HG02884 (cell line): Measurements from ENCODE around the gene AMN1.
A peak's percentile ranks its signal among the peaks of the same experiment; 100 is the strongest.
"Not testable (repeated sequence)": the region's sequence is repeated elsewhere in the genome, so short reads cannot be mapped to it uniquely, and the experiment has no call there.

Experiments used
- ATAC-seq: cut with Tn5 transposase; IDR thresholded peaks from one replicate; pipeline ENCODE4 v1.9.1; 2021; ENCODE audit warnings: mild to moderate bottlenecking, moderate library complexity; ENCODE audit not compliant: unreplicated experiment

Gene AMN1

GRCh38 chr12:31733549-31734432 is 5.0 kb upstream of the AMN1 start:
- ATAC-seq: not testable (repeated sequence)

DNA sequence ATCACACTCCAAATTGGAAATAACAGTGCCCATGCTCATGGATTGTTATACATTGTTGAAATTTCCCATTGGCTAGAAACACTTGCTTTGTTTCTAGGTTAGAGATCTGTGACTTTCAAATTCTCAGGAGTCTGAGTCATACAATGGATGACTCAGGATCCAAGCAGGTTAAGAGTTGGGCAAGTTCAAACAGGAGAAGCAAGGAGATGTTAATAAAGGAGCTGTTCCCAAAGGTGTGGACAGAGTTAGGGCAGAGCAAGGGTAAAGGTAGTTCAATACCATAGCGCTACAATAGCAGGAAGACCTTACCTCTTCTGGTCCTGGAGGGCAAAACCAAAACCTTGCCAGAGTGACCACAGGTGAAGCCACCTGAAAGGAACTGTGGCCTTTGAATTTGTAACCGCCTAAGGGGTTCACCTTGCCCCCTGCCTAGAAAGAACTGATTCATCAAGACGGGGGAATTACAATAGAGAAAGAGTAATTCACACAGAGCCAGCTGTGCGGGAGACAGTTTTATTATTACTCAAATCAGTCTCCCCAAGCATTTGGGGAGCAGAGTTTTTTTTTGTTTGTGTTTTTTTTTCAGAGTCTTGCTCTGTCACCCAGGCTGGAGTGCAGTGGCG is 4.2 kb upstream of the AMN1 start:
- no peak for ATAC-seq

- ATAC-seq: not testable (repeated sequence)
Observed at GRCh38 chr12:31731203-31731602, 2.4 kb upstream of the AMN1 start.

DNA sequence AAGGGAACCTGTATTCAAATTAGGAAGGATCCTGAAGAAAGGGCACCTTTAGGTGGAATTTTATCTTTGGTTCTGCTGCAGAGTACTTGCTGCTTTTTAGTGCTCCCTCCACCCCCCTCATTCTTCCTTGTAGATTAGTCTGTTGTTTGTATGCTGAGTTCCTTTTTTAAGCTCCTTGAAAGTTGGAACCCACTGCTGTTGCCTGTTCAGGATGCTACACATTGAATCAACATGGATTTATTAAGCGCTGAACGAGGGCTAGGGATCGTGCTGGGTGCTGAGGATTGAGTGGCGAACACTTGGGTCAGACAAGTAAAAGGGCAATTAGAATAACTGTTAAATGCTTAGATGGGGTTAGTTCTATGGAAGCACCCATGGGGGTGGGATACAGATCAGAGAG is 884 bp upstream of the AMN1 start:
- no peak for ATAC-seq

GRCh38 chr12:31728289-31728916 is 418 bp downstream of the AMN1 start:
- no peak for ATAC-seq

GRCh38 chr12:31727192-31727591 is 1.6 kb downstream of the AMN1 start:
- ATAC-seq: no peak

DNA sequence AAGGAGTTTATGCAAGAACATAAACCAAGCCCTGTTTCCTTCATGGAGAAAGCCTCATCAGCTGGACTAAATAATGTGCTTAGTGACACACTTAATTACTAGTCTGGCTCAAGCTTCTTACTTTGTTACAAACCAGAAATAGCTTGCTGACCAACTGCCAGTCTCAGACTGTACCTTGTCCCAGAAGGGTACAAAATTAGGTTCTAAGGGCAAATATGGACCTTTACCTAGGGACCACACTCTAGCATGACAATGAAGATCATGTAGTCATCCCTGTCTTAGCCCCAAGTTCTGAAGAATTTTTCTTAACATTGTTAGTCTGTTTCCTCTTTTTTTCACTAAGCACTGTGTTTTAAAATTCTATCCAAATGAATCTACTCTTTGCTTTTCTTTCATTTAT is 2.2 kb downstream of the AMN1 start:
- ATAC-seq: no peak

DNA sequence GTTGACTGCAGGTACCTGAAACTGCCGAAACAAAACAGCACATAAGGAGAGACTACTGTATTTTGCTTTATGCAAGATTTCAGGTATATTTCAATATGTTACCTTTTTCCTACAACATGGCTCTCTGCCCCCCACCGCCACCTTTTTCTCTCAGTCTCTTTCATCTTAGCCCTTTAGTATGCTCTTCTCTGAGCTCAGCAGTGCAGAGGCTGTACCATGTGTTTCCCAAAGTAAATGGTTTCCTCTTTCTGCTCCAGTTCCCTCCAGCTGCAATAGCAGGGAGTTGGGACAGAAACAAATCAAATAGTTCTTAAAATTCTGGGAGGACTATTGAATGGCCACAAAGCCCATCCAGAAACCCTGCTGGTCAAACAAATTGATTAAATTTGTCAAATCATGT is 4.3 kb downstream of the AMN1 start:
- ATAC-seq: no peak

- no peak for ATAC-seq
Observed at GRCh38 chr12:31722580-31722979, 6.2 kb downstream of the AMN1 start.

DNA sequence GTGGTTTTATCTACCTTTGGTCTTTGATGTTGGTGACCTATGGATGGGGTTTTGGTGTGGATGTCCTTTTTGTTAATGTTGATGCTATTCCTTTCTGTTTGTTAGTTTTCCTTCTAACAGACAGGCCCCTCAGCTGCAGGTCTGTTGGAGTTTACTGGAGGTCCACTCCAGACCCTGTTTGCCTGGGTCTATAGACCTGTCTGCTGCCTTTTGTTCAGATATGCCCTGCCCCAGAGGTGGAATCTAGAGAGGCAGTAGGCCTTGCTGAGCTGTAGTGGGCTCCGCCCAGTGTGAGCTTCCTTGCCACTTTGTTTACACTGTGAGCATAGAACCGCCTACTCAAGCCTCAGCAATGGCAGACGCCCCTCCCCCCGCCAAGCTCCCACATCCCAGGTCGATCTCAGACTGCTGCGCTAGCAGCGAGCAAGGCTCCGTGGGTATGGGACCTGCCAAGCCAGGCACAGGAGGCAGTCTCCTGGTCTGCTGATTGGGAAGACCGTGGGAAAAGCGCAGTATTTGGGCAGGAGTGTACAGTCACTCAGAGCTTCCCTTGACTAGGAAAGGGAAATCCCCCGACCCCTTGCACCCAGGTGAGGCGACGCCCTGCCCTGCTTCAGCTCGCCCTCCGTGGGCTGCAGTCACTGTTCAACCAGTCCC is 10.2 kb downstream of the AMN1 start:
- ATAC-seq: not testable (repeated sequence)

DNA sequence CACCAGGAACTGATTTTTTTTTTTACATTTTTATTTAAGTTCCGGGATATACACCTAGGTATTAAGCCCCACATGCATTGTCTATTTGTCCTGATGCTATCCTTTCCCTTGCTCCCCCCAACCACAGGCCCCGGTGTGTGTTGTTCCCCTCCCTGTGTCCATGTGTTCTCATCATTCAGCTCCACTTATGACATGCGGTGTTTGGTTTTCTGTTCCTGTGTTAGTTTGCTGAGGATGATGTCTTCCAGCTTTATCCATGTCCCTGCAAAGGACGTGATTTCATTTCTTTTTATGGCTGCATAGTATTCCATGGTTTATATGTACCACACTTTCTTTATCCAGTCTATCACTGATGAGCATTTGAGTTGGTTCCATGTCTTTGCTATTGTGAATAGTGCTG is 11.8 kb downstream of the AMN1 start:
- not testable (repeated sequence) for ATAC-seq

GRCh38 chr12:31715283-31715825 is 13.5 kb downstream of the AMN1 start:
- ATAC-seq: peak; percentile 87

DNA sequence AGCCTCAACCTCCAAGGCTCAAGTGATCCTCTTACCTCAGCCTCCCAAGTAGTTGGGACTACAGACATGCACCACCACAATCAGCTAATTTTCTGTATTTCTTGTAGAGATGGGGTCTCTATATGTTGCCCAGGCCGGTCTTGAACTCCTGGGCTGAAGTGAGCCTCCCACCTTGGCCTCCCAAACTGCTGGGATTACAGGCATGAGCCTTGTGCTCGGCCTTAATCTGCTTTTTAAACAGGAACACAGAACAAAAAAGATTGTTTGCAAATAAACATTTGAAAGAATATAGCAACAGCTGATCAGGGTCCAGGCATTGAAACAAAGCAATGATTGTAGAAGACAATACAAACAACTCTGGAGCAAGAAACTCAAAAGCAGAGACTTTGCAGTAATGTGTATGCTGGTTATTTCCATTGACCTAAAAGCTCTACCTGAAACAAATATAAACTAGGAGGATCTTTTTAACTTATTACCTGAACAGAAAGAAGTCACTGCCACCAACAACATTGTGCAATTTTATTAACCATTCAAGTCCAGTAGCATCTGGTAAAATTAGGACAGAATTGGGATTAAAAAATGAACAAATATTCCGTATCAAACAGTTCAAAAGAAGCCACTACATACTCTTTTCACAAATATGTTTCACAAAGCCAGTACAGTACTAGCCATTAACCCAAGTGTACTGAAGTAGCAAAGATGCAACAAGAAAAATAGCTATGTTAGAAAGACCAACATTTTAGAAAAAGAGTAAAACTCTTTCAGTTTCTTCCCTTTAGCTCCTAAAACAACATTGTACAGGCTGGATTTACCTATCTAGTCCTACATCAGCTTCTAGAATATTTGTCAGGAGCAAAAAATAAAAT is 14.2 kb downstream of the AMN1 start:
- peak; percentile 37 for ATAC-seq

DNA sequence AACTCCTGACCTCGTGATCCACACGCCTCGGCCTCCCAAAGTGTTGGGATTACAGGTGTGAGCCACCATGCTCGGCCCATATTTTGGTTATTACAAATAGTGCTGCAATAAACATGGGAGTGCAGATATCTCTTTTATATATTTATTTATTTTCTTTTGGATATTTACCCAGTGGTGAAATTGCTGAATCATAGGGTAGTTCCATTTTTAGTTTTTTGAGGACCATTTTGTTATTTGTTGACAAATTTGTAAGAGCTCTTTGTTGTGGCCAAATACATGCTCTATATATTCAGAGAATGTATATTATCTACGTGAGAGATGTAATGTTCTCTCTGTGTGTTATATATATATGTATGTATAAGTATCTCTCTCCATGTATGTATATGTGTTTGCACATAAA is 15.9 kb downstream of the AMN1 start:
- ATAC-seq: no peak

DNA sequence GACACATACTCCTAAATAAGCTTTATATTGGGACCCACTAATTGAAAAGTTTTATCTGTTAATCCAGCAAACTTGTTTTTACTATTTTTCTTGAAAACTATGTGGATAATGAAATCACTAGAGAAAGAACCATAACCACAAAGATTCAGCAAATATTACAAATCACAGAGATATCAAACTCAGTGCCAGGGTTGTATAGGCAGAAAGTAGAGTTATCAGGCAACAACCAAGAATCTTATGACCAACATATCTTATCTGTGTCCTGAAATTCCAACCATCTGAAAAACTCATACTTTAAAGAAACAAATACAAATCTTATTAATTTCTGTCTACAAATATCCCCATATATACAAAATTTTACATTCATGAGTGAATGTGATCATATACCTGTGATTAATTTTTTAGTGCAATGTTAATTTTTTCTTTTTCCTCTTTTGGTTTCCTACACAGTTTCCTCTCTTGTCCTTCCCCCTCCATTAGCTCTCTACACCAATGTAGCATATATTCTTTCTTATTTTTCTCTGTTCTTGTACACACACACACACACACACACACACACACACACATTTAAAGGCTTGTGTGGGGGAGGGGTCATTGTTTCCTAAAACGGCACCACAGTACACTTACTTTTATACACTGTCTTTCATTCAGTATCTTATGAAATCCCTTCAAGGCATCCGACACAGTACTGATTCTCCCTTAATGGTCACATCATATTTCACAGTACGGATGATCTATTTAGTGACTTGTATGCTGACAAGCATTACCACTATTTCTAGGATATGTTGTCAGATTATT is 18.6 kb downstream of the AMN1 start:
- ATAC-seq: no peak

DNA sequence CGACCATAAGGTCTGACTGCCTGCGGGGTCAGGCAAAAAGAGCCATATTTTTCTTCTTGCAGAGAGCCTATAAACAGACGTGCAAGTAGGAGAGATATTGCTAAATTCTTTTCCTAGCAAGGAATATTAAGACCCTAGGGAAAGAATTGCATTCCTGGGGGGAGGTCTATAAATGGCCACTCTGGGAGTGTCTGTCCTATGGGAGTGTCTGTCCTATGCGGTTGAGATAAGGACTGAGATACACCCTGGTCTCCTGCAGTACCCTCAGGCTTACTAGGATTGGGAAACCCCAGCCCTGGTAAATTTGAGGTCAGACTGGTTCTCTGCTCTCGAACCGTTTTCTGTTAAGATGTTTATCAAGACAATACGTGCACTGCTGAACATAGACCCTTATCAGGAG is 20.7 kb downstream of the AMN1 start:
- ATAC-seq: not testable (repeated sequence)

GRCh38 chr12:31705621-31706020 is 23.2 kb downstream of the AMN1 start:
- ATAC-seq: no peak

DNA sequence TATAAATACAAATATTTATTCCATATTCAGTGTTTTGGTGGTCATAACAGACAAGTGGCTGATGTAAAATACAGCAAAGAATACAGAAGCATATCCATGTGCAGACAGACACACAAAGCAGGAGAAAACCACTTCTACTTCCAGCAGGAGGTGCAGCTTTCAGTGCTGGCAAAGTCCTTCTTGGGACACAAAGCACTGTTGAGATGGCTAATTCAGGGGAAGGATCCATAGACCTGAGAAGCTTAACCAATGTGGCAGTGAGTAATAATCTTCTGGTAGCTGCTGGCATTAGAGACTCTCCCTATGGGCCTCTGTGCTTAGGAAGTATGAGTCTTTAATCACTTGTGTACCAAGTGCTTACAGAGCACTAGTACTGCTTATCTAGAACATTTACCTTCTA is 26.8 kb downstream of the AMN1 start:
- no peak for ATAC-seq

GRCh38 chr12:31689921-31690320 is 38.9 kb downstream of the AMN1 start:
- ATAC-seq: not testable (repeated sequence)
